ENCODE measurements around the gene C1orf53. TPM values are rescaled to one million over a fixed set of nuclear protein-coding genes. Genes with fewer than 3 reads are reported as not detected.

The C1orf53 gene
- total and polyA plus RNA-seq, 2 of the 8 experiments (the other 6 are each of a cell fraction or from before 2014, with no cell fraction given): 0.56 to 1.3 TPM

- no peak for TF ChIP-seq CHD7 (IDR thresholded peaks at IDR 0.05; ENCODE audit: insufficient replicate concordance, low read length)
- no peak for TF ChIP-seq JUN (IDR thresholded peaks at IDR 0.05; ENCODE audit: low read depth, low read length)
- no peak for TF ChIP-seq CHD2 (IDR thresholded peaks at IDR 0.05; ENCODE audit: low read length)
Measured at GRCh38 chr1:197951089-197951488, 48.7 kb downstream of the C1orf53 start (continued).
